ENCODE data around the gene MYL7.

GRCh38 chr7:44148961-44149536 lies 7.9 kb upstream of the MYL7 start:
- TF ChIP-seq EZH2 (IDR thresholded peaks at IDR 0.05; ENCODE audit: borderline replicate concordance, low read length), result no peak
- TF ChIP-seq, protein P1, sequence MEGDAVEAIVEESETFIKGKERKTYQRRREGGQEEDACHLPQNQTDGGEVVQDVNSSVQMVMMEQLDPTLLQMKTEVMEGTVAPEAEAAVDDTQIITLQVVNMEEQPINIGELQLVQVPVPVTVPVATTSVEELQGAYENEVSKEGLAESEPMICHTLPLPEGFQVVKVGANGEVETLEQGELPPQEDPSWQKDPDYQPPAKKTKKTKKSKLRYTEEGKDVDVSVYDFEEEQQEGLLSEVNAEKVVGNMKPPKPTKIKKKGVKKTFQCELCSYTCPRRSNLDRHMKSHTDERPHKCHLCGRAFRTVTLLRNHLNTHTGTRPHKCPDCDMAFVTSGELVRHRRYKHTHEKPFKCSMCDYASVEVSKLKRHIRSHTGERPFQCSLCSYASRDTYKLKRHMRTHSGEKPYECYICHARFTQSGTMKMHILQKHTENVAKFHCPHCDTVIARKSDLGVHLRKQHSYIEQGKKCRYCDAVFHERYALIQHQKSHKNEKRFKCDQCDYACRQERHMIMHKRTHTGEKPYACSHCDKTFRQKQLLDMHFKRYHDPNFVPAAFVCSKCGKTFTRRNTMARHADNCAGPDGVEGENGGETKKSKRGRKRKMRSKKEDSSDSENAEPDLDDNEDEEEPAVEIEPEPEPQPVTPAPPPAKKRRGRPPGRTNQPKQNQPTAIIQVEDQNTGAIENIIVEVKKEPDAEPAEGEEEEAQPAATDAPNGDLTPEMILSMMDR (conservative IDR thresholded peaks at IDR 0.05 in 1 of 2, IDR thresholded peaks at IDR 0.05 in 1 of 2; ENCODE audit: extremely low read depth in 1 of 2, insufficient read depth in 1 of 2, low read depth in 1 of 2, low read length in 2 of 2), result no peak

Data from mammary epithelial cell (primary cell).